Measurements from ENCODE around the gene SOS2.

SOS2 gene

GRCh38 chr14:50072395-50072794 is 159.0 kb downstream of the SOS2 start:
- Histone ChIP-seq H3K4me2 (ENCODE audit: low read depth, low read length, poor library complexity, severe bottlenecking) (no peak overlapping the region), H3K4me1 (ENCODE audit: insufficient read depth, low read length, poor library complexity, severe bottlenecking) (no peaks in the 10 kb centered on the region), H3K79me2 (ENCODE audit: insufficient read depth, low read length) (no peaks in the 10 kb centered on the region), H3K9me2 (replicated peaks; ENCODE audit: low read depth, low read length) (no peaks in the 10 kb centered on the region), H3K27me3 (ENCODE audit: insufficient read depth, low read length, poor library complexity, severe bottlenecking) (no peaks in the 10 kb centered on the region), H4K20me1 (ENCODE audit: insufficient read depth, low read length, poor library complexity, severe bottlenecking) (no peaks in the 10 kb centered on the region), H2AFZ (ENCODE audit: low read length) (no peak overlapping the region), H3K36me3 (ENCODE audit: insufficient read depth, low read length) (no peaks in the 10 kb centered on the region), H3K4me3 (ENCODE audit: low read length, poor library complexity, severe bottlenecking) (no peak overlapping the region), H3F3A (ENCODE audit: low read depth) (no peaks in the 10 kb centered on the region), H3K9ac (ENCODE audit: low read depth, low read length, poor library complexity, severe bottlenecking) (no peak overlapping the region), H3K9me3 (ENCODE audit: insufficient read depth, low read depth, low read length) (no peaks in the 10 kb centered on the region)
- TF ChIP-seq EZH2phosphoT487 (IDR thresholded peaks at IDR 0.05; ENCODE audit: borderline replicate concordance) (no peak), CTCF (conservative IDR thresholded peaks at IDR 0.05; ENCODE audit: low read length) (no peak)

GRCh38 chr14:50070840-50071548 is 160.4 kb downstream of the SOS2 start:
- Histone ChIP-seq H4K20me1 (ENCODE audit: insufficient read depth, low read length, poor library complexity, severe bottlenecking) (no peaks in the 10 kb centered on the region), H3K4me1 (ENCODE audit: insufficient read depth, low read length, poor library complexity, severe bottlenecking) (no peaks in the 10 kb centered on the region), H3K79me2 (ENCODE audit: insufficient read depth, low read length) (no peaks in the 10 kb centered on the region), H3K27me3 (ENCODE audit: insufficient read depth, low read length, poor library complexity, severe bottlenecking) (no peaks in the 10 kb centered on the region), H3K4me3 (ENCODE audit: low read length, poor library complexity, severe bottlenecking) (no peak overlapping the region), H3K4me2 (ENCODE audit: low read depth, low read length, poor library complexity, severe bottlenecking) (no peak overlapping the region), H2AFZ (ENCODE audit: low read length) (no peak overlapping the region), H3K9me2 (replicated peaks; ENCODE audit: low read depth, low read length) (no peaks in the 10 kb centered on the region), H3K36me3 (ENCODE audit: insufficient read depth, low read length) (no peaks in the 10 kb centered on the region), H3K9me3 (ENCODE audit: insufficient read depth, low read depth, low read length) (no peaks in the 10 kb centered on the region), H3F3A (ENCODE audit: low read depth) (no peaks in the 10 kb centered on the region), H3K9ac (ENCODE audit: low read depth, low read length, poor library complexity, severe bottlenecking) (no peak overlapping the region)
- TF ChIP-seq CTCF (conservative IDR thresholded peaks at IDR 0.05; ENCODE audit: low read length), result no peak
- no peak for TF ChIP-seq EZH2phosphoT487 (IDR thresholded peaks at IDR 0.05; ENCODE audit: borderline replicate concordance)

GRCh38 chr14:50070230-50070629 is 161.1 kb downstream of the SOS2 start:
- Histone ChIP-seq H3K36me3 (ENCODE audit: insufficient read depth, low read length) (no peaks in the 10 kb centered on the region), H2AFZ (ENCODE audit: low read length) (no peak overlapping the region), H3K27me3 (ENCODE audit: insufficient read depth, low read length, poor library complexity, severe bottlenecking) (no peaks in the 10 kb centered on the region), H3K9ac (ENCODE audit: low read depth, low read length, poor library complexity, severe bottlenecking) (no peak overlapping the region), H3K9me3 (ENCODE audit: insufficient read depth, low read depth, low read length) (no peaks in the 10 kb centered on the region), H3K4me1 (ENCODE audit: insufficient read depth, low read length, poor library complexity, severe bottlenecking) (peaks cover 4% of the 10 kb centered on the region), H3K4me3 (ENCODE audit: low read length, poor library complexity, severe bottlenecking) (no peak overlapping the region), H4K20me1 (ENCODE audit: insufficient read depth, low read length, poor library complexity, severe bottlenecking) (no peaks in the 10 kb centered on the region), H3K4me2 (ENCODE audit: low read depth, low read length, poor library complexity, severe bottlenecking) (no peak overlapping the region), H3K79me2 (ENCODE audit: insufficient read depth, low read length) (no peaks in the 10 kb centered on the region), H3F3A (ENCODE audit: low read depth) (no peaks in the 10 kb centered on the region), H3K9me2 (replicated peaks; ENCODE audit: low read depth, low read length) (no peaks in the 10 kb centered on the region)
- no peak for TF ChIP-seq EZH2phosphoT487 (IDR thresholded peaks at IDR 0.05; ENCODE audit: borderline replicate concordance)
- no peak for TF ChIP-seq CTCF (conservative IDR thresholded peaks at IDR 0.05; ENCODE audit: low read length)

All from Loucy (cell line).